ENCODE measurements around the gene KDM5B. TPM values are rescaled to one million over a fixed set of nuclear protein-coding genes. Genes with fewer than 3 reads are reported as not detected.
A peak's percentile ranks its signal among the peaks of the same experiment; 100 is the strongest.

KDM5B gene
- total and polyA plus RNA-seq, 2 experiments from 2014 or later = 175 to 202 TPM

- no peaks in the 10 kb centered on the region for H3K9me3 Mint-ChIP-seq
- H3K27ac Mint-ChIP-seq = no peak overlapping the region
- Histone ChIP-seq H3K9me2 (ENCODE audit: insufficient read depth) (no peaks in the 10 kb centered on the region), H3F3A (replicated peaks; ENCODE audit: low read depth) (peaks cover 2% of the 10 kb centered on the region; the same call in 1 of the 2 replicates), H3K27ac (ENCODE audit: low read depth) (peak overlapping the region; percentile 2; the same call in 1 of the 2 replicates), H3K79me2 (replicated peaks; ENCODE audit: insufficient read depth) (peaks cover 4% of the 10 kb centered on the region; the same call in 1 of the 2 replicates), H3K27me3 (ENCODE audit: insufficient read depth) (no peaks in the 10 kb centered on the region), H3K36me3 (ENCODE audit: insufficient read depth) (peaks cover 99% of the 10 kb centered on the region), H3K4me1 (ENCODE audit: insufficient read depth) (no peaks in the 10 kb centered on the region), H3K4me3 (no peak overlapping the region), H4K20me1 (replicated peaks; ENCODE audit: insufficient read depth) (peaks cover 5% of the 10 kb centered on the region; the same call in 1 of the 2 replicates), H3K4me2 (no peak overlapping the region), H2AFZ (no peak overlapping the region)
- no peak overlapping the region for H3K4me3 Mint-ChIP-seq
- H3K36me3 Mint-ChIP-seq (ENCODE audit: low read depth) = peaks cover 91% of the 10 kb centered on the region
- TF ChIP-seq EZH2 (IDR thresholded peaks at IDR 0.05; ENCODE audit: low read depth, unreplicated experiment) = no peak
- no peak for TF ChIP-seq ZNF331 (CRISPR knock-in tag; IDR thresholded peaks at IDR 0.05; ENCODE audit: low read depth)
- TF ChIP-seq STAT1 (IDR thresholded peaks at IDR 0.05; ENCODE audit: unreplicated experiment) = no peak
- no peak for TF ChIP-seq EZH2phosphoT487 (IDR thresholded peaks at IDR 0.05; ENCODE audit: unreplicated experiment)
- TF ChIP-seq ZNF462 (CRISPR knock-in tag; IDR thresholded peaks at IDR 0.05) = no peak
- no peak for TF ChIP-seq CREB1 (CRISPR knock-in tag; IDR thresholded peaks at IDR 0.05; ENCODE audit: low read depth)
- TF ChIP-seq ETS1 (IDR thresholded peaks at IDR 0.05) = no peak
- no peak for TF ChIP-seq JUNB (IDR thresholded peaks at IDR 0.05; ENCODE audit: unreplicated experiment)
- TF ChIP-seq NANOG (IDR thresholded peaks at IDR 0.05; ENCODE audit: borderline replicate concordance) = no peak
- no peak for TF ChIP-seq ZNF114 (CRISPR knock-in tag; IDR thresholded peaks at IDR 0.05)
- TF ChIP-seq CTCF (conservative IDR thresholded peaks at IDR 0.05; ENCODE audit: low read depth in 2 of 2) = no peak
- no peak for TF ChIP-seq POLR2AphosphoS5 (IDR thresholded peaks at IDR 0.05; ENCODE audit: low read depth)
- no peak for TF ChIP-seq REST (IDR thresholded peaks at IDR 0.05; ENCODE audit: unreplicated experiment)
- DNase-seq (ENCODE audit: low spot score) (no peak), ATAC-seq (no peak)
- no peaks in the 10 kb centered on the region for H3K4me1 Mint-ChIP-seq
- peaks cover 2% of the 10 kb centered on the region for H3K27me3 Mint-ChIP-seq (ENCODE audit: insufficient read depth, low read depth, poor library complexity)
Measured at GRCh38 chr1:202760589-202760988, 47.6 kb downstream of the KDM5B start.
